NCI-H460 (cell line): ENCODE results near the gene NTF3. TPM values are rescaled to one million over a fixed set of nuclear protein-coding genes. Genes with fewer than 3 reads are reported as not detected.

ENCODE experiments used
- DNase-seq: peaks from one replicate; pipeline ENCODE4 v3.0.0-alpha.2; 2016; ENCODE audit warnings: low read depth; ENCODE audit errors: extremely low read depth
- total RNA-seq: library from RNA; depleted of rRNA; stranded (reverse); fragments of >200 nt; shearing (Covaris generic); gene quantifications from 2 replicates; pipeline ENCODE4 v1.2.3, GENCODE V29; 2014

Gene NTF3
- total RNA-seq, 1 experiment from 2014 or later = not detected

- DNase-seq = no peak
Measured at GRCh38 chr12:5485454-5485853, 53.5 kb downstream of the NTF3 start.

- no peak for DNase-seq
Measured at GRCh38 chr12:5487076-5487475, 55.2 kb downstream of the NTF3 start.

- DNase-seq = no peak
Measured at GRCh38 chr12:5487948-5488625, 56.2 kb downstream of the NTF3 start.

GRCh38 chr12:5488626-5488955 is 56.7 kb downstream of the NTF3 start:
- DNase-seq = no peak

GRCh38 chr12:5489017-5489416 is 57.1 kb downstream of the NTF3 start:
- no peak for DNase-seq

- no peak for DNase-seq
Measured at GRCh38 chr12:5489760-5490406, 58.0 kb downstream of the NTF3 start.

GRCh38 chr12:5492562-5492961 is 60.7 kb downstream of the NTF3 start:
- no peak for DNase-seq

GRCh38 chr12:5493018-5493417 is 61.1 kb downstream of the NTF3 start:
- no peak for DNase-seq

- DNase-seq = no peak
Measured at GRCh38 chr12:5494343-5494742, 62.4 kb downstream of the NTF3 start.

- no peak for DNase-seq
Measured at GRCh38 chr12:5497329-5498053, 65.6 kb downstream of the NTF3 start.

GRCh38 chr12:5498076-5498475 is 66.2 kb downstream of the NTF3 start:
- no peak for DNase-seq

- no peak for DNase-seq
Measured at GRCh38 chr12:5498806-5499205, 66.9 kb downstream of the NTF3 start.

GRCh38 chr12:5499566-5500330 is 67.8 kb downstream of the NTF3 start:
- no peak for DNase-seq

GRCh38 chr12:5500331-5500659 is 68.4 kb downstream of the NTF3 start:
- DNase-seq = no peak

GRCh38 chr12:5503774-5504173 is 71.9 kb downstream of the NTF3 start:
- DNase-seq = no peak

- DNase-seq = no peak
Measured at GRCh38 chr12:5505116-5505515, 73.2 kb downstream of the NTF3 start.

- DNase-seq = no peak
Measured at GRCh38 chr12:5505751-5506150, 73.8 kb downstream of the NTF3 start.

GRCh38 chr12:5506295-5506694 is 74.4 kb downstream of the NTF3 start:
- no peak for DNase-seq

- no peak for DNase-seq
Measured at GRCh38 chr12:5506821-5507231, 74.9 kb downstream of the NTF3 start.

GRCh38 chr12:5507401-5507935 is 75.6 kb downstream of the NTF3 start:
- DNase-seq = no peak

GRCh38 chr12:5507944-5508343 is 76.0 kb downstream of the NTF3 start:
- no peak for DNase-seq
